ENCODE data around the gene HMGXB3.

GRCh38 chr5:150101023-150101422 lies 100.5 kb downstream of the HMGXB3 start:
- TF ChIP-seq POLR2A (IDR thresholded peaks at IDR 0.05): no peak
- TF ChIP-seq, protein P1, sequence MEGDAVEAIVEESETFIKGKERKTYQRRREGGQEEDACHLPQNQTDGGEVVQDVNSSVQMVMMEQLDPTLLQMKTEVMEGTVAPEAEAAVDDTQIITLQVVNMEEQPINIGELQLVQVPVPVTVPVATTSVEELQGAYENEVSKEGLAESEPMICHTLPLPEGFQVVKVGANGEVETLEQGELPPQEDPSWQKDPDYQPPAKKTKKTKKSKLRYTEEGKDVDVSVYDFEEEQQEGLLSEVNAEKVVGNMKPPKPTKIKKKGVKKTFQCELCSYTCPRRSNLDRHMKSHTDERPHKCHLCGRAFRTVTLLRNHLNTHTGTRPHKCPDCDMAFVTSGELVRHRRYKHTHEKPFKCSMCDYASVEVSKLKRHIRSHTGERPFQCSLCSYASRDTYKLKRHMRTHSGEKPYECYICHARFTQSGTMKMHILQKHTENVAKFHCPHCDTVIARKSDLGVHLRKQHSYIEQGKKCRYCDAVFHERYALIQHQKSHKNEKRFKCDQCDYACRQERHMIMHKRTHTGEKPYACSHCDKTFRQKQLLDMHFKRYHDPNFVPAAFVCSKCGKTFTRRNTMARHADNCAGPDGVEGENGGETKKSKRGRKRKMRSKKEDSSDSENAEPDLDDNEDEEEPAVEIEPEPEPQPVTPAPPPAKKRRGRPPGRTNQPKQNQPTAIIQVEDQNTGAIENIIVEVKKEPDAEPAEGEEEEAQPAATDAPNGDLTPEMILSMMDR (IDR thresholded peaks at IDR 0.05 in 4 of 5, conservative IDR thresholded peaks at IDR 0.05 in 1 of 5): no peak
